NCI-H187 (cell line): ENCODE measurements around the gene COL9A3.

Experiments
- DNase-seq, 2 experiments: peaks; one replicate each; lab custom pipeline; 2025; lab: John Stamatoyannopoulos, UW

The COL9A3 gene

DNA sequence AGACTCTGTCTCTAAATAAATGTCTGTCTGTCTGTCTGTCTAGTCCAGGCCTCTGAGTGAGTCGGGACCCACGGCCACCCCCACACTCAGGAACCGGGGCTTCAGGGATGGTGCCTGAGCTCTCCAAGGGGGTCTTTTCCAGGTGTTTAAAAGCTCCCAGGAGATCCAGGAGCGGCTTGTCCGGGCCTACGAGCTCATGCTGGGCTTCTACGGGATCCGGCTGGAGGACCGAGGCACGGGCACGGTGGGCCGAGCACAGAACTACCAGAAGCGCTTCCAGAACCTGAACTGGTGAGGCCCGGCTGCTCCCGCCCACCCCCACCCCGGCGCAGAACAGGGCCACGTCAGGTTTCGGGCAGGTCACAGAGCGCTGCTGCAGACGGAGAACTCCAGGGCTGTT is 5.5 kb upstream of the COL9A3 start:
- DNase-seq: no peak

DNA sequence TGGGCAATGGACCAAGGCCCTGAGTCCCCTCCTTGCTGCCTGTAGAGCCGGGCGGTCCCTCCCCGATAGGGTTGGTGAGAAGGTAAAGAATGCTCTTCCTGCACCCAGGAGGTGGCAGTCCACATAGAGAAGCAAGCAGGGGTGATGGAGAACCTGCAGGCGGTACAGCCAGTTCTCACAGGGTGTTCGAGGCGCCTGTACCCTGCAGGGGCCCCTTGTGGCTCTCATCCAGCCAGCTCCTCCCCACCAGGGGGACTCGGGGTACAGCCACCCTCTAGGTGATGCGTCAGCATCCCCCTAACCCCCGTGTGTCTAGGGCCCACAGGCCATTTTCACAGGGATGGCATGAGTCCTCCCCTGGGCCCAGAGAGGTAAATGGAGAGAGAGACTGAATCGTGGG is 5.1 kb upstream of the COL9A3 start:
- DNase-seq: no peak

DNA sequence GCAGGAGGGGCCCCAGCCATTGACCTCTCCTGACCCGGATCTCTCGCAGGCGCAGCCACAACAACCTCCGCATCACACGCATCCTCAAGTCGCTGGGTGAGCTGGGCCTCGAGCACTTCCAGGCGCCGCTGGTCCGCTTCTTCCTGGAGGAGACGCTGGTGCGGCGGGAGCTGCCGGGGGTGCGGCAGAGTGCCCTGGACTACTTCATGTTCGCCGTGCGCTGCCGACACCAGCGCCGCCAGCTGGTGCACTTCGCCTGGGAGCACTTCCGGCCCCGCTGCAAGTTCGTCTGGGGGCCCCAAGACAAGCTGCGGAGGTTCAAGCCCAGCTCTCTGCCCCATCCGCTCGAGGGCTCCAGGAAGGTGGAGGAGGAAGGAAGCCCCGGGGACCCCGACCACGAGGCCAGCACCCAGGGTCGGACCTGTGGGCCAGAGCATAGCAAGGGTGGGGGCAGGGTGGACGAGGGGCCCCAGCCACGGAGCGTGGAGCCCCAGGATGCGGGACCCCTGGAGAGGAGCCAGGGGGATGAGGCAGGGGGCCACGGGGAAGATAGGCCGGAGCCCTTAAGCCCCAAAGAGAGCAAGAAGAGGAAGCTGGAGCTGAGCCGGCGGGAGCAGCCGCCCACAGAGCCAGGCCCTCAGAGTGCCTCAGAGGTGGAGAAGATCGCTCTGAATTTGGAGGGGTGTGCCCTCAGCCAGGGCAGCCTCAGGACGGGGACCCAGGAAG is 4.5 kb upstream of the COL9A3 start:
- DNase-seq: no peak

DNA sequence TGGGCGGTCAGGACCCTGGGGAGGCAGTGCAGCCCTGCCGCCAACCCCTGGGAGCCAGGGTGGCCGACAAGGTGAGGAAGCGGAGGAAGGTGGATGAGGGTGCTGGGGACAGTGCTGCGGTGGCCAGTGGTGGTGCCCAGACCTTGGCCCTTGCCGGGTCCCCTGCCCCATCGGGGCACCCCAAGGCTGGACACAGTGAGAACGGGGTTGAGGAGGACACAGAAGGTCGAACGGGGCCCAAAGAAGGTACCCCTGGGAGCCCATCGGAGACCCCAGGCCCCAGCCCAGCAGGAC is 4.0 kb upstream of the COL9A3 start:
- DNase-seq: no peak

DNA sequence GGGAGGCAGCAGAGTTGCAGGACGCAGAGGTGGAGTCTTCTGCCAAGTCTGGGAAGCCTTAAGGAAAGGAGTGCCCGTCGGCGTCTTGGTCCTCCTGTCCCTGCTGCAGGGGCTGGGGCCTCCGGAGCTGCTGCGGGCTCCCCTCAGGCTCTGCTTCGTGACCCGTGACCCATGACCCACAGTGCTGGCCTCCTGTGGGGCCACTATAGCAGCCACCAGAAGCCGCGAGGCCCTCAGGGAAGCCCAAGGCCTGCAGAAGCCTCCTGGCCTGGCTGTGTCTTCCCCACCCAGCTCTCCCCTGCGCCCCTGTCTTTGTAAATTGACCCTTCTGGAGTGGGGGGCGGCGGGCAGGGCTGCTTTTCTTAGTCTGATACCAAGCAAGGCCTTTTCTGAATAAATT is 3.3 kb upstream of the COL9A3 start:
- no peak for DNase-seq

DNA sequence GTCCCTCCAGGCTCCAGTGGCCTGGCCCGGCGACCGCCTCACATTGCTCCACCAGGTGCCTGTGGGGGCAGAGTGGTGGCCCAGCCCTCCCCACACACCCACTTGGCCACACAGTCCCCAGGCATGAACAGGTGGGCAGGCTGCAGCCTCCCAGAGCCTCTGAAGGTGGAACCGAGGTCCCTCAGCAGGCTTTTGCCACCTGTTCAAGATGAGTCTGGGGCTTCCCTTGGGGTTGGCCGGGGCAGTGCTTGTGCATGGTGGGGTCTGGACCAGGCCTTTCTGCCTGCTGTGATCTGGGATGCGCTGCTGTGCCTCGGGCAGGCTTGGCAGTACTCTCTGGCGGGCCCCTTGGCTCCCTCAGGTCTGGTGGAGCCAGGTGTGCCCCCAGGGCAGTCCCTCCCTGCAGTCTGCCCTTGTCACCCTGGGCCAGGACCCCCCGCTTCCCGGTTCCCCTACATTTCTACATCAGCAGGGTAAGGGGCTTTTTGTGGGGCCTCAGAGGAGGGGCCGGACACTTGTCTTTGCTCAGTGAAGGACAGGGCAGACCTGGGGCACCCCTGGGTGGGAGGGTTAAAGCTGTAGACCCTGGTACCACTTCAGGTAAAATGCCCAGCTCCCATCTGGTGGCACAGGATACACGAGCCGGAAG is 2.7 kb upstream of the COL9A3 start:
- DNase-seq: no peak

DNA sequence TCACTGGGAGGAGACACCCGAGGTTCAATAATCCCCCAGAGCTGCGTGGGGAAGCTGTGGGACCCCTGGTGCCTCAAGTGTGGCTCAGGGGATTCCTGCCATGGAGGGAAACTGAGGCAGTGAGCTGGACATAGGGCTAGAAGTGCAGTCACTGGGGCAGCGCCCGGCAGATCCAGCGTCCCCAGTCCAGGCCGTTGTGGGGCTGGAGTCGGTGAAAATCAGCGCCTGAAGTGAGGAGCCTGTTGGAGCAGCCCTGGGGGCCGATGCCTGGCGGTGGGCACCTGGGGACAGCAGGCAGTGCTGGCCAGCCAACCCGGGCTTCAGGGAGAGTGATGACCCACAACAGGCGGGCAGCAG is 2.2 kb upstream of the COL9A3 start:
- no peak for DNase-seq

DNA sequence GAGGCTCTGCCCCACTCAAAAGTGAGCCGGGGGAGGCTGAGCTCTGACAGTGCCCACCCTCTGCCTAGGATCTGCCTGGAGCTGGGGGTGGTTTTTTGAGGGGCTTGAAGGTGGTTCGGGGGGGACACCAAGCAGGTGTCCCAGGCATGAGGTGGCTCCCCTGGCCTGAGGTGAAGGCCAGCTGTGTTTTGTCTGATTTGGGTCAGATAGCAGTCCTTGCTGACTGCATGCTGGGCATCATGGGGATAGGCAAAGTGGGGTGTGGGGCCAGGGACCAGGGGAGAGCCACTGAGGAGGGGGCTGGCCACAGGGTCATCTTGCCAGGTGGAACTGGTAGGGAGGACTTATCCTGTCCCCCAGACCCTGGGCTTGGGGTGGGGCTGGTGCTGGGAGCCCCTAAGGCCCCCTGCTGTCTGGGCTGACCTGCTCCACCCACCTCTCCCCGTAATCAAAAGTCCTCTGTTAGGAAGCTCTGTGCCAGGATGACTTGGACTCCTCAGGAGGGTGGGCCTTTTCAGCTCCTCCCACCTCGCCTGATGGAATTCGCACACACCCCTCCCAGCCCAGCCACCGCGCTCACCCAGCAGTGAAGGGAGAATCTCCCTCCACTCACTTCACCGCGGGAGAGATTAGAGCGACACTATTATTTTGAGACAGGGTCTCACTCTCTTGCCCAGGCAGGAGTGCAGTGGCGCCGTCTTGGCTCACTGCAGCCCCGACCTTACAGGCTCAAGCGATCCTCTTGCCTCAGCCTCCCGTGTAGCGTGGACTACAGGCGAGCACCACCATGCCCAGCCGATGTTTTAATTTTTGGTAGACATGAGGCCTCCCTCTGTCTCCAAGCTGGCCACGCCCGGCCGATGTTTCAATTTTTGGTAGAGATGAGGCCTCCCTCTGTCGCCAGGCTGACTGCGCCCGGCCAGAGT is 1.5 kb upstream of the COL9A3 start:
- no peak for DNase-seq

DNA sequence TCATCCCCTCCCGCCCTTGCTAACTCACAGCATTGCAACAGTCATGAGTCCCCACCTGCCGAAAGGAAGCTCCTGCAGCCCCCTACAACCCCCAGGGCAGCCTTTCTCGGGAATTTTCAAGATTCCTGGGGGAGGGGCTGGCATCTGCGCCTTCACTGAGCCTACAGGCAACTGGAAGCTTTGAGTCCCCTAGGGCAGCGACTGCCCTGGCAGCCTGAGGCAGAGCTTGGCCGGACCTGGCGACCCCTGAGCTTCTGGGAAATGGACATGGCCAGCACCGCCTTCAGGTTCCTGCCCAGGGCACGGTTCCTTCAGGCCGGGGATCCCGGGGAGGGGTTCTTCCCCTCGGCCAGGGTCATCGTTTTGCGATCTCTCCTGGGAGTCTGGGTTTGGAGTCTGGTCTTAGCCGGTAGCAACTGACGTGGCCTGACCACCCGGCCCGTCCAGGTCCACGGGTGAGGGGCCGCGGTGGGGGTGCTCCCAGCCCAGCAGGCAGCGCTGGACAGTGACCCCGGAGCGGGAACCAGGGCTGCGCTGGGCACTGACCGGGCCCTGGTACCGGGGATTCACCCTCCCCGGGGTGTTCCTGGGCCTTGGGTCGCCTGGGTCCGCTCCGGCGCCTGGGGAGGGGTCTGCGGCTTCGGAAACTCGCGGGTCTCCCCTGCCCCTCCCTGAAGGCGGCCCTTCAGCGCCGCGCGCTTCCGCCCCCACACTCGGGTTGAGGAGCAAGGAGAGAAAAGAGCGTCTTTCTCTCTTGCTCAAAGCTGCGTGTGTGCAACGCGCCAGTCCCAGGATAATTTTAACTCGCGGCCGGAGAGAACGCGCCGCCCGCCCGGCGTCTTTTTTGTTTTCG is 593 bp upstream of the COL9A3 start:
- no peak for DNase-seq

DNA sequence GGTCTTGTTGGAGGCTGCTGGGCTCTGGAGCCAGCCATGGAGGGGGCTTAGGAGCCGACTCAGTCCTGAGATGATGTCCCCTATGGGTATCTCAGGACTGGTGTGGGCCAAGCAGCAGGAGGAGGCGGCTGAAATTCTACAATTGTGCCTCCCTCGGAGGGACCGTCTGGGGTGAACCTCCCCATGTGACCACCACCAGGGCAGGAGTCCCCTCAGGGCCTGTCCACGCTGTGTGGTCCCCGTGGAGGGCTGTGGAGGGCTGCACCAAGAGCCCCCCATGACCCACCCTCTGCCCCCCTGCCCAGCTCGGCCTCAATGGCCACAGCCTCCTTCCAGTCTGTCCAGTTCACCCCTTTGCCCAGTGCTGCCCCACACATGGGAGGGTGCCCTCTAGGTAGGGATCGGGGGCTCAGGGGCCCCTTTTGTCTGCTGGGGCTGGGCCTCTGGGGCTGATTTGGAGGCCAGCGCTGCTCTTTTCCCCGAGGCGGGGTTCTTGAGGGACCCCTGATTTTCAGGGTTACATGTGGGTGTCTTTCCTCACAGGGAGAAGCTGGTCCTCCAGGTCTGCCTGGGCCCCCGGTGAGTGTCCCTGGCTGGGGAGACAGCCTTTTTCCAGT is 1.2 kb downstream of the COL9A3 start:
- no peak for DNase-seq

DNA sequence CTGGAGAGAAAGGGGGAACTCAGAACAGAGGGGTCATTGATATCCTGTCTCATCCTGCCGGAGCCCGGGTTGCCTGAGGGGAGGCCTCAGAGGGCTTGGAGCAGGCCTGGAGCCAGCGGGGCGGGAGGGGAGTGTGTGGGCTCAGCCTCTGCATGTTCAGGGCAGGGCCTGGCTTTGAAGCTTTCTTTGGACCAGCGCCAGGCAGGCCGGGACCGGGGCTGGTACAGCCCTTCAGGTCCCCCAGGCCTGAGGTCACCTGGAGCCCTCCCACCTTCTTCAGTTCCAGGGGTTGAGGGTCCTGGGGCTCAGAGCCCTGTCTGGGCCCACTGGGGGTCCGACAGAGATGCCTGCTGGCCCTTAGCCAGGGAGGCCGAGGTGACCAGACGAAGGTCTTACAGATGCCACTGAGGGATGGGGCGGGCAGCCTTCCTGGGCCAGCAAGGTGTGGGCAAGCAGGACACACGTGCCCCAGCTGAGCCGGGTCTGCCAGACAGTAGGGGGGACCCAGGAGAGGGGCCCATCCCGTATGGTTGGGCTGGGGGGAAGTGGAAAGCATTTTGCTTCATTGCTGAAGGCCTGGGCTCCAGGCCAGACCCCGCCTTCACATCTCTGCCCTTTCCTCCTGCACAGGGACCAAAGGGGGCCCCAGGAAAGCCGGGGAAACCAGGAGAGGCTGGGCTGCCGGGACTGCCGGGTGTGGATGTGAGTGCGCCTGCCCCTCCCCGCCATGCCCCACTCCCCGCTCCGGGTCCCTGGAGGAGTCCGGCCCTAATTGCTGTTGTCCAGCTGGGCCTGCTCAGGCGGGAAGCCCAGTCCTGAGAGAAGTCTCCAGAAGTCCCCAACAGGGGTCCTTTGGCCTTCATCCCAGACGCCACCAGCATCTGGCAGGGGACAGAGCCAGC is 2.0 kb downstream of the COL9A3 start:
- DNase-seq: no peak

DNA sequence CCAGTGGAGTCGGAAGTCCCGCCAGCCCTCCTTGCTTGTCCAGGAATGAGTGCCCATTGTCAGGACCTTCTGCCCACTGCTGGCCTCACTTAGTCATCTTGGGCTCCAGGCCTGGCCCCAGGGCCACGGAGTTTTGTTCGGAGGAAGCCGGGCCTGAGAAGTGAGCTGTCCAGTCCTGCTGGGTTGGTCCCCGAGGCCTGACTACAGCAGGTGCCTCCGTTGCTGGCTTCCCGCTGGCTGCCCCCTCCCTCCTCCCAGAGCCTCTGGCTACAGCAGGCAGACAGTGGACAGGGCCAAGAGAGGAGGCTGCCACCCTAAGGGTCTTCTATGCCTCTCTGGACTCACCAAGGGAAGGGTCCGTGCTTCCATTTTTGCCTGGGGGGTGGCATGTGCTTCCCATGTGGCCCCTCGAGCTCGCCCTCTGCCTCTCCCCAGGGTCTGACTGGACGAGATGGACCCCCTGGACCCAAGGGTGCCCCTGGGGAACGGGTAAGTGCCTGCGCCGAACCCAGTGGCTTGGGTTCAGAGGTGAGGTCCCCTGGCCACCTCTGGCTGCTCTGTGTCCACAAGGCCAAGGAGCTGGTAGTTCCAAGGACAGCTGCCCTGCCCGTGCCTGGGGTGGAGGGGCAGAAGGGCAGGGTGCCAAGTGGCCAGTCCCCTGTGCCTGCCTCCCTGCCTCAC is 2.8 kb downstream of the COL9A3 start:
- DNase-seq: no peak

DNA sequence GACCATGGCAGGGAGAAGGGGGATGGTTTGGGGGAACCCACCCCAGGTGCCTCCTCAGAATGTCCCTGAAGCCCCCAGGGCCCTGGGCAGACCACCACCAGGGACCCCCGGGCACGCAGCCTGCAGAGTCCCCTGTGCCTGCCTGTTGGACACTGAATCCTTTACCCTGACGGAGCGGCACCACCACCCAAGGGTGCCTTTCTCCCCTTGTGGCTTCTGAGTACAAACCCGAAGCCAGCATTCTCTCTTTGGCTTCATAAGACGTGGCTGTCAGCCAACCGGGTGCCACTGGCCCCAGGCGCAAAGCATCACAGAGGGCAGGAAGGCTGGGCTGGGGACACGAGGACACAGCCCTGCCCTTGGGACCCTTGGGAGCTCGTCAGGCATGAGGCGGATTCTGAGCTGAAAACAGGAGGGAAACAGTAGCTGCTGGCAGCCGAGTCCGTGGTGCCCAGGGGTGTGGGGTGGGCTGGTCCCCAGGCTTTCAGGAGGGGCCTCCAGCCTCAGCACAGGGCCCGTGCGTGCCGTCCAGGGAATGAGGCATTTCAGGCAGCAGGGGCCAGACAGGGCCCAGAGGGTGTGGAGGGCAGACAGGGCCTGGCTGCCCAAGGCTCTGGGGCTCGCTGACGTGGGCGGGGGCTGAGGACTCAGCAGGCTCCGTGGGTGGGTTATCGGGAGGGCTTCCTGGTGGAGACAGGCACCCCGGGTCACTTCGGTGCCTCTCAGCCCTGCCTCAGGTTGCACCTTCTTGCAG is 3.5 kb downstream of the COL9A3 start:
- DNase-seq: no peak

DNA sequence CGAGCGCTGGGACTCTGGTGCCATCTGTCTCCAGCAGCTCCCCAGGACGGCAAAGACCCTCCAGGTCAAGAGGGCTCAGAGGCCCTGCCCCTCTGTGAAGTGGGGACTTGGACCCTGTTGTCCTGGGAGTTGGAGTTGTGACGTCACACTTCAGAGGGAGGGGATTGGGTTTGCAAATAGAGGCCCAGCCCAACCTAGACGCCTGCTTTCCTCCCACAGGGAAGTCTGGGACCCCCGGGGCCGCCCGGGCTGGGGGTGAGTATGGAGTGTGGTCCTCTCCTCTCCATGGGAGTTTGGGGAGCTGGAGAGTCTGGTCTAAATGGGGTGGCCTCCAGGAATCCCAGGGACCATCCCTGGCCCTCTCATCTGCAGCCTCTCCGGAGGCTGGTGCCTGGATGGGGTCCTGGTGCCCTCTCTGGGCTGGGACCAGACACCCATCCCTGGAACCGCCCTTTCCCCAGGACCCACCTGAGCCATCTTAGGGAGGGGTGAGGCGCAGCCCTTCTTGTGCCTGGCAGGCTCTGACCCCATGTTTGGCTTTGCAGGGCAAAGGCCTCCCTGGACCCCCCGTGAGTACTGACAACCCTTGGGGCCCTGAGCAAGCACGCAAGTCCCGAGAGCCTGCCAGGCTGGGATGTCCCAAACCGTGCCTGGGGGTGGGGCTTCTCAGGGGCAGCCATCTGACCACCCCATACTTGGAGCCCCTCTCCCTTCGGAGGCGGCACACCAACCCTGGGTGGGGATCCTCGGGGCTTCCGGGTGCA is 4.3 kb downstream of the COL9A3 start:
- no peak for DNase-seq

DNA sequence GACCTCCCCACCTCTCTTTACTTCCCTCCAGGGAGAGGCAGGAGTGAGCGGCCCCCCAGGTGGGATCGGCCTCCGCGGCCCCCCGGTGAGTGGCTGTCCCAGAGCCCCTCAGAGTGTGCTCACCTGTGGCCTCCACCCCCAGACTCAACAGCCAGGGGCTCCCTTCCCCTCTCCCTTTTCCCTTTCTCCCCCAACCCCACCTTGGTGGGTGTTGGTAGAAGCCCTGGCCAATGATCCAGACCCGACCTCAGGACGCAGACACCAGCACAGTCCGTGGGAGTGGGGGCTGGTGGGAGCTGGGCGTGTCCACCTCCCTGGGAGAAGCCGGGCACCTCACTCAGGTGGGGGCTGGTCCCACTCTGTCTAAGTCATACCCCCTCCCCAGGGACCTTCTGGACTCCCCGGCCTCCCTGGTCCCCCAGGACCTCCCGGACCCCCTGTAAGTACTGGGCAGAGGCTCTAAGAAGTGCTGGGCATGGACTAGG is 4.9 kb downstream of the COL9A3 start:
- no peak for DNase-seq

DNA sequence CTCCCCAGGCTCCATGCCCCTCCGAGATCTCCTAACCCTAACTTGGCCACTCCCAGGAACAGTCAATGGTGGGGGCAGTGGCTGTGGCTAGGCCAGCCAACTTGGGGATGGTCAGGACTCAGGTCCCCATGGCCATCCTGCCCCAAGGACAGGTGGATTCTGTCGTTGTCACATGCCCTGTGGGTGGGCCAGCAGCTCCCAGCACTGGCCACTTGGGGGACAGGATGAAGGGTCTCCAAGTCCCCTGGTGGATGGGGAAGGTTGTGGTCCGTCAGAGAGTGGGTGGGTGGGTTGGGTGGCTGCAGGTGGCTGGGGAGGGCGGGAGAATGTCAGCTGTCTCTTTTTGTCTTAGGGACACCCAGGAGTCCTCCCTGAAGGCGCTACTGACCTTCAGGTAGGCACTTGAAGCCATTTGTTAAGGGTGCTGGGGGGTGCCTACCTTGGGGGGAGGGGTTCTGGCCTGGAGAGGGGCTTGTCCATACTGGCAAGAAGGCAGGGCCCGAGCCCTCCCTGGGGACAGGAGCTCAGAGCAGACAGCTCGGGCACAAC is 5.5 kb downstream of the COL9A3 start:
- no peak for DNase-seq

DNA sequence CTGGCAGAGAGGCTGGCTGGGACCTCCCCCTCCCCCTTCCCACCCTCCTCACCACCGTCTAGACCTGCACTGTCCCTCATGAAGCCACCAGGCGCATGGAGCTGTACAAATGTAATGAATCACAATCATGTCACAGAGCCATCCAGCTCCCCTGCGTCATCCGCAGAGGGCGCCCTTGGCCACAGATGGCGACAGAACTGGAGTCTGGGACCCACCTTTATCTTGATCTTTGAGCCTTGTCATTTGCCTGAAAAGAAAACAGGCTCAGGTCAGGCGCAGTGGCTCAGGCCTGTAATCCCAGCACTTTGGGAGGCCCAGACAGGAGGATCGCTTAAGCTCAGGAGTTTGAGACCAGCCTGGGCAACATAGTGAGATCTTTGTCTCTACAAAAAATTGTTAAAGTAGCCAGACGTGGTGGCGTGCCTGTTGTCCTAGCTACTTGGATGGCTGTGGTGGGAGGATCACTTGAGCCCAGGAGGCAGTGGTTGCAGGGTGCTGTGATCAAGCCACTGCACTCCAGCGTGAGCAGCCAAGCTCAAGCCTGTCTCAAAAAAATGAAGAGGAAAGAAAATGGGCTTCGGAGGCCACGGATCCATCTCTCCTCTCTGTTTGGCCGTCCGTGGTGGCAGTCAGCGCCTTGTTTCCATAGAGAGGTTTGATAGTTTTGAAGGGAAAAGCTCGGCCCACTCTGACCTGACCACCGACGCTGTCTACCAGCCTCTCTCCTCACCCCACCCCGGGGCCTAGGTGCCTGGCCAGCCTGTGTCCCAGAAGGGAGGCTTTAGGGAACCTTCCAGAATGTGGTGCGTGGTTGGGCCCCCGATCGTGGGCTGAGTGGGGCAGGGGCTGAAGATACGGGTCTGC is 6.2 kb downstream of the COL9A3 start:
- peak; percentile 25 to 41 for DNase-seq
